Left renal pelvis (tissue), 4 donors: ENCODE measurements around the gene VDR. TPM values are rescaled to one million over a fixed set of nuclear protein-coding genes. Genes with fewer than 3 reads are reported as not detected.

Source experiments
- DNase-seq, 4 donors: peaks; one replicate each; pipeline ENCODE4 v3.0.0-alpha.2; 2013; ENCODE audit warnings: low read depth in 4 of 4, low spot score in 3 of 4
- polyA plus RNA-seq, 4 donors: library from polyadenylated mRNA; unstranded; fragments of 120-200 nt; gene quantifications; one replicate each; pipeline ENCODE4 v1.2.1, GENCODE V29; 2013; ENCODE audit not compliant: insufficient read length in 4 of 4

The VDR gene
- polyA plus RNA-seq, 4 donors, result 0.35 to 5.4 (median 3.6) TPM

DNA sequence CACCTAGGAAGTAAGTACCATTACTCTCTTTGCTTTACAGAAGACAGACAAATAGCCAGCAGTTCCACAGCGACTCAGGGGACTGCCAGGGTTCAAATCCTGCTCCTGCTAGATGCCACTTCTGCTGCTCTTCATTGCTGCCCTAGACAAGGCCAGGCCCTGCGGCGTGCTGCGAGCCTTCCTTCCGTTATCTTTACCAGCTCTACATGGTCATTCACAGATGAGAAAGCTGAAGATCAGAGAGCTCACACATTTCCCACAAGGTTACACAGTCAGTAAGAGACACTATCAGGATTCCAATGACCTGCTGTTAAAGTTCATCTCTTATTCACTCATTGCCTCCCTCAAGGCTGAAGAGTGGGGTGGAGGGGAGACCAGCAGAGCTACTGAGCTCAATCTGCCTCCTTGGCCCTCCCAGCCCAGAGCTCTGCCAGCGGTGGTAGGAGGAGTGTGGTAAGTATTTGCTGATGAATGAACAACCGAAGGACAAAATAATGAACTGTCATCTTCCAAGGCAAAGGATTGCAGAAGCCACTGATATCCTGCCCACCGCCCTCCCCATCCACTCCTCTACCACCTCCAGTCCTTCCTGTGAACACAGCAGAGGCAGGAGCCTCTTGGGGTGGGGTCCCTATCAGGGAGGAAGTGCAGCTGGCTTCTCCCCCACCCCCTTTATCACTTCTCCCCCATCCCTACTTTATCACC lies 70.4 kb downstream of the VDR start:
- no peak for DNase-seq

DNA sequence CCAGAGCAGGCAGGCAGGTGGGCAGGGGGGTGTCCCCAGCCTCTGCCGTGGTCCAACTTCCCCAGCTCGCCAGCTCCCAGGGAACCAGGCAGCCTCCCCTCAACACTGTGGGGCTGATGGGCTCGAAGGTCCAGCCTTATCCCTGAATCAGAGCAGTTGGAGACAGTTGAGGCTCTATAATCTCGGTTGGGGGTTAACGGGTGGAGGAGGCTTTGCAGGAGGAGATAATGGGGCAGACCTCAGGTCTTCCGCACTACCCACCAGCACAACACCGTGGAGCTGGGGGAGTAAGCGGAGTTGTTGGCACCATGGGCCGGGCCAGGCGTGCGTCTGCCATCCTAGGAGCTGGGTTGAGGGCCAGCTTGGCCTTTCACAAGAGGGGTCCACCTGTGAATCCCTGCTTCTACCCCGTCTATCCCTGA lies 71.2 kb downstream of the VDR start:
- no peak for DNase-seq

DNA sequence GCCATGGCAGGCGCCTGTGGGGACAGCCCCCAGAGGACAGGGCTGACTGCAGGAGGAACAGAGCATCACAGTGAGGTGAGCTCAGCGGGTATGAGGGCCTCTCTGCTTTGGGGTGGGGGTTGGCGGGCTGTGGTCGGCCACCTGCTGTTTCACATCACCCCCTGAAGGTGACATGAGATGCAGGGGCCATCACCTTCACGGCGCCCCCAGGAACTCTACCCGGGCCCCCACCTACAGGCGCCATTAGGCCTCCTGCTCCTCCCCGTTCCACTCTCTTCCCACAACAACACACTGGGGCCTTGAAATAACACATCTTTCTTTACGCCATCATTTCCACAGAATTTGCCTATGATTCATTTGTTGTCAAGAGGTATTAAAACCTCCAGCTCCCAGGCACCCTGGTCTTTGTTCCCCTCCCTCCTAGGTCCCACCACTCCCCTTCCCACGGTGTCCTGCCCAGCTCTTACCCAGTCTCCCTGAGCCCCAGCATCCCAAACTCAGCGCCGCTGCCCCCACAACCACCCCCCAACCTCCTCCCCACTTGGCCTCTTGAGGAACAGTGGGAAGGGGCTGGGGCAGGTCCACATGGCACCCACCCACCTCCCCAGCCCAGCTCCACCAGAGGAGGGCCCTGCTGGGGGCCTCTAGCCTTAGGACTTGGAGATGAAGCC lies 72.4 kb downstream of the VDR start:
- no peak for DNase-seq

DNA sequence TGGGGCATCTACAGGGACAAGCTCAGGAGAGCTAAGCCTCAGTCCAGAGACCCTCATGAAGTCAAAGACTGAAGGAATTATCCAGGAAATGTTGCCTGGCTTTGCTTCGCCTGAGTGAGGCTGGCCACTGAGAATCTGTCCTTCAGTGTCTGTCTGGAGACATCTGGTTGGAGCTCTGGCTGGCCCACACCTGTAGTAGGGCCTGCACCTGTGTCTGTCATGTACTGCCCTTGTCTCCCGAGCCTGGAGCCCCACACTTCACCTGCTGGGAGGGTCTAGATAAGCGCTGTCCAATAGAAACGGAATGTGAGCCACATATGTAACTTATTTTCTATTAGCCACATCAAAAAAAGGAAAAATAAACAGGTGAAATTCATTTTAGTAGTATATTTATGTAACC lies 75.2 kb downstream of the VDR start:
- DNase-seq, result no peak

DNA sequence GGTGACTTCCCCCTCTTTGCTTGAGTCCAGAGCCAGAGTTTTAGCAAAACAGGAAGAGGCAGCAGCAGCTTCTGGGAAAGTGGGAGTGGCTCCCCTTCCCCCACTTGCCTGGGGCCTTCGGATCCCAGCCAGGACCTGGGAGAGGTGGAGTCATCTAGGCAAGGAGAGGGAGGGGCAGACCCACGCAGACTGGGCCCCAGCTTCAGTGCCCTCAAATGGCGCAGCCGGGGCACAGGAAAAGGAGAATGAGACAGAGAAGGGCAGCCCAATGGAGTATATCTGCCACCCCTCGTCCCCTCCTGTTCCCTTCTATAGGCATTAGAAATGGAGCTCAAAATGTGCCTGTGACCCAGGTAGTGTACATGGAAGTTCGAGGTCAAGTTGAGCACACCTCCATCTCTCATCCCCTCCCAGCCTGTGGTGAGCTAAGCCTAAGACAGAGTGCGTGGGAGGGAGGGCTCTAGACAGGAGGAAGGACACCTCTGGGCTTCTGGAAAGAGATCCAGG lies 75.8 kb downstream of the VDR start:
- DNase-seq, result no peak

DNA sequence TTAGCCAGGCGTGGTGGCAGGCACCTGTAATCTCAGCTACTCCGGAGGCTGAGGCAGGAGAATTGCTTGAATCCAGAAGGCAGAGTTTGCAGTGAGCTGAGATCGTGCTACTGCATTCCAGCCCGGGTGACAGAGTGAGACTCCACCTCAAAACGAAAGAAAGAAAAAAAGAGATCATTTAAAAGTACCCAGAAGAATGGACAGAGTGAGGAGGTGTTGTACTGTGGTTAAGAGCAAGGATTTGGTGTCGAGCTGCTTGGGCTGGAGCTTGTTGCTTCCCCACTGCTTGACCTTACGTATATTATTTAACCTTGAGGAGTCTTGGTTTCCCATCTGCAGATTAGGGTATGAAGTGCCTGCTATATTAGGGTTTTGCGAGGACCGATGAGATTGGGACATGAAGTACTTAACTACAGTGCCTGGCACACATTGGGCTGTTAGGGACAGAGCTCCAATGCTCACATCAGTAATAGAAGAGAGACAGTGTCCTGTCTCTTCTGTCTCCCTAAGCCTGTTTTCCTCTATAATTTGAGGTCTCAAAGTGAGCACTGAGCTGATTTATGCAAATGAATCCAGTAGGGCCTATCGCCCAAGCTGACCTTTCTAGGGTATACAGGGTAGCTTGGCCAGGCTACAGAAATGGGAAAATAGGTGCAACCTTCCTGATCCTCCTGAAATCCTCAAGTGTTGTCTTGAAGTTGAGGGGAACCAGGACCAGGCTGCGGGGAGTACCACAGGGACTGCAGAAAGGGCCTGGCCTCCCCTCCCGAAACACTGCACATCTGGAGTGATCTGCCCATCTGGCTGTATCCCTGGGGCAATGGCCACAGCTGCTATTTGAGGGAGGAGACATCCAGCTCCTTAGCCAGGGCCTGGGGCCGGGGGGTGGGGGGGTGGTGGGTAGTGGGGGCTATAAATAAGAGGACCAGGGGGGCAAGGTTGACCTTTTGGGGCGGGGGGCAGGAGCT lies 76.5 kb downstream of the VDR start:
- no peak for DNase-seq

DNA sequence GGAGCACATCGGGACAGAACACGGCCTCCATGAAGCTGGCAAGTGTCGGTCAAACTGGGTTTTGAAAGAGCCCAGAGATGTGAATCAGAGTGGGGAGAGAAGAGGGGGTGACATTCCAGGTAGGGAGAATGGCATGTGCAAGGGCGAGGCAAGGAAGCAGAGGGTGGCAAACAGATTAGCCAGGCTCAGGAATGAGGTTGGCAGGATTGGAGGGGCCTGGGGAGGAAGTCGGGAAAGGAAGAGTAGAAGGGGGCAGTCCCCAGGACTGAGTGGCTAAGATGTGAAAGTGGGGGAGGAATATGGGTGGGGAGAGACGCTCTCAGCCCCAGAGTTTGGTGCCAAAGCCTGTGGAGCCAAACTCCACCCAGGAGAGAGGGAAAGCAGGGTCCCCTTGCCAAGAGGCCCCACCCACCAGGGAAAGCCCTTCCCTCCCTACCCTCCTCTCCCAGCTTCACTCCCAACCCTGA lies 79.6 kb downstream of the VDR start:
- no peak for DNase-seq

DNA sequence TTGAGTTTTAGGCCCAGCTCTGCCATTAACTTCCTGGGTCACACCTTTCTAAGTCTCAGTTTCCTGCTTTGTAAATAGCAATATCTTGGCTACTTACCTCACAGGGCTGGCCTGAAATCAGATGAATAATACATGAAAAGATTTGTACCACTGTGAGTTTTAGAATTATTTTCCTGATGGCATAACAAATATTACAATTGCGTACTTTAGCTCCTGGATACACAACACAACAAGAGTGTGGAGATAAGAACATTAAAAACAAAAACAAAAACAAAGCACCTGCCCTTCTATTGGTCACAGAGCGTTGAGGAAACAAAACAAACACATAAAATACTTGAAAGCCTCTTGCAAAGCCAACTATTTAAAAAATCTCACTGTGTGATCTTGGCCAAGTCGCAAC lies 80.2 kb downstream of the VDR start:
- no peak for DNase-seq

DNA sequence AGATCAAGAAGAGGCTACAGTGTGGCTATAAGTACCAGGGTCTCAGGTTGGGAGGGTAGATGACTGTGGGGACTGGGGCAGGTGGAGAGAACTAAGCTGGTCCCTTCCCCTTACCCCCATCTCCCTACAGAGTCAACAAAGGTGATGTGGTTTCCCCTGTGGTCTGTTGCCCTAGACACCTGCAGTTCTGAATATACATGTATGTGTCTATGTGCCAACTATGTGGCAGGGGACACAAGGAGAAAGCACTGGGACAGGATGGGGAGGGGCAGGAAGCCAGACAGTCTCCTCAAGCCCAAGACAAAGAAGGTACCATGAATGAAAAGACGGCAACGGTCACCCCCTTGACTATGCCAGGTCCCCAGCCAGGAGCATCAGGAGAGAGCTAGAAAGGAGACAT lies 80.6 kb downstream of the VDR start:
- DNase-seq, result no peak

DNA sequence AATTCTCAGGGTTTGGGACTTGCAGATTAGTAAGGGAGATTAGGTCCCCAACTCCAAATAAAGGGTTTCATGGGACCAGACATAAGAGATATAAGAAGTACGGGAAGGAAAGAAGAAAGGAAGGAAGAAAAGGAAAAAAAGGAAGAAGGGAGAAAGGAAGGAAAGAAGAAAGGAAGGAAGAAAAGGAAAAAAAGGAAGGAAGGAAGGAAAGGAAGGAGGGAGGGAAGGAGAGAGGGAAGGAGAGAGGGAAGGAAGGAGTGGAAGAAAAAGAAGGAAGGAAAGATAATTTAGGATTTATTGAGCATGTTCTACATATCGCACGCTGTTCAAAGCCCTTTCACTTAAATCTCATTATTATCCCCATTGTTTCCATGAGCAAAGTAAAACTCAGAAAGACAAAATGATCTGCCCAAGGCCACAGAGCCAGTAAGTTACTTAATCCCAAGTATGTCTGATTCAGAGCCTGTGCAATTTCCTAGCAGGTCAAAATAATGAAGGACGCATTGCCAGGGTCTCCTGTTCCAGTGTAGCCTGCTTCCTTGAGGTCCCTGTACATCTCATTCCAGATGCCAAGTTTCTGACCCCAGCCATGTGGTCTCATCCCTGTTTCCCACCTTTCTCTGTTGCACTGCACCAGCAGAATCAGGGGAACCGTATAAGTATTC lies 81.2 kb downstream of the VDR start:
- DNase-seq, result no peak

DNA sequence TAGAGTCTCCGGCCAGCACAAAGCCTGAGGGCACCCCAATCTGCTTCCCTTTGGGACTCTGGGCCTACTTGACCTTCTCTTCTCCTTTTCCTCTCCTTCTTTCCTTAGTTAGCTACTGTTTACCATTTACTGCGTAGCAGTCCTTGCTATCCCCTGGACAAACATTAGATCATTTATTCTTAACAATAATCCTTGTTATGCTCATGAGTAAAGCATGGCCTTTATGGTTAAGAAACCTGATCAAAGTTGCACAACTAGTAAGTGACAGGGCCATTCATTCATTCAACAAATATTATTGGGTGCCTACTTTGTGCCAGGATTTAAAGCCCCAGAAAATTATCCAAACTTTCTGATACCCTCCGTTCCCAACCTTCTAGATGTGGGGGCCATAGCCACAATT lies 81.9 kb downstream of the VDR start:
- DNase-seq, result no peak

DNA sequence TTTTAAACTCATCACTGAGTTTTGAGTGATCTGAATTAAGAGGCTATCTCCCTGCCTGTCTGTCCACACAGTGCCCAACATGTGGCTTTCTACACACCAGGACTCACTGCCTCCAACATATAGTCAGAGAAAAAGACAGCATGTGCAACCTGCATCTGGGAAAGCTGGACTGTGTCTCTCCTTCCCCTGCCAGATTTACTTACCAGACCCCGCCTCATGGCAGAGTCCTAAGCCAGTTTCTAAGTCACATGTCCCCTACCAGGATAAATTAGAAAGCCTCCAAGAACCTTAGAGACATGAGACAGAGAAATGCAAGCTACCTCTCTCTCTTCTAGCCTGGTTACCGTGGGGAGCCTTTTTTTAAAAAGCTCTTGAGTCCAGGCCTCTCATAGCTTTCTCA lies 82.4 kb downstream of the VDR start:
- no peak for DNase-seq

DNA sequence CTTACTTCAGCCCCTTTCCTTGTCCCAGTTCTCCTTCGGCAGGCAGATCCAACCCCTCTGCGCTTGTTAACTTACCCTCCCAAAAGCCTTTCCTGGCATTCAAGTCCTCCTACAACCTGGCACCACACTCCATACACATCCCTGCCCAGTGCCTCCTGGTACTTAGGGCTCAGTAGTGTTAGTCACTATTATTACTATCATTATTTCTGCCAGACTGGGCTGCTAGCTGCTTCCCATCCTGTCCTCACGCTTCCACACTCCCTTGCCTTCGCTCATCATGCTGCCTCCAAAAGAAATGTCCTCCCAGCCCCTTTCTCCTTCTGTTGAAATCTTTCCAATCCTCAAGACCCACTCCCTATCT lies 83.5 kb downstream of the VDR start:
- no peak for DNase-seq

DNA sequence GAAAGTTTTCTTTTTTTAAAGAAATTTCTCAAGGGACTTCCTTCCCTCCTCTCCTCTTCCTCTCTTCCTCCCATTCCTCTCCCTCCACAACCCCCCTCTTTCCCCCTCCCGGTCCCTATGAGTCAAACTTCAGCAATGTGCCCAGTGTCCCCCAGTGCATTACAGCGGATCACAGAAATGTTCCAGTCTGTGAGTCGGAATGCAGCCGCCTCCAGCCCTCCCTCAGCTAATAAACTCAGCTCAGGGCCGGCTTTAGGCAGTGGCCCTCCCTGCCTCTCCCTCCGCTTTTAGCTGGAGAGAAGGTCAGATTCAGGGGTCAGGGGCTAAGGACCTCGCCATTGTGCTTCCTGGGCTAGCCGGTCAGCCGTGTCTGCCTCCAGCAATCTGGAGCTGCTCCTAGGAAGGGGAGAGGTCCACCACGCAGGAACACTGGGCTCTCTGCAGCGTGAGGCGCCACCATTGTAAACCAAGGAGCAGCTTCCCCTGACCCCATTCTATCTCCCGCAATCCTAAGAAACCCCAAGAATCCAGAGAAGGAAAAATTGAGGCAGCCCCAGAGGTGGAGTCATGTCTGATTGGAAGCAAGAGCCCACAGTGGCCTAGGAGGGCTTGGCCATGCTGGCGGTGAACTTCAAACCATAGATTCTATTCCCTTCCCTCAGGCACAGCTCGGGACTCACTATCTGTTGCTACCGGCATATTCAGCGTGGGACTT lies 84.0 kb downstream of the VDR start:
- peak; percentile 72 to 89 (median 80) for DNase-seq

DNA sequence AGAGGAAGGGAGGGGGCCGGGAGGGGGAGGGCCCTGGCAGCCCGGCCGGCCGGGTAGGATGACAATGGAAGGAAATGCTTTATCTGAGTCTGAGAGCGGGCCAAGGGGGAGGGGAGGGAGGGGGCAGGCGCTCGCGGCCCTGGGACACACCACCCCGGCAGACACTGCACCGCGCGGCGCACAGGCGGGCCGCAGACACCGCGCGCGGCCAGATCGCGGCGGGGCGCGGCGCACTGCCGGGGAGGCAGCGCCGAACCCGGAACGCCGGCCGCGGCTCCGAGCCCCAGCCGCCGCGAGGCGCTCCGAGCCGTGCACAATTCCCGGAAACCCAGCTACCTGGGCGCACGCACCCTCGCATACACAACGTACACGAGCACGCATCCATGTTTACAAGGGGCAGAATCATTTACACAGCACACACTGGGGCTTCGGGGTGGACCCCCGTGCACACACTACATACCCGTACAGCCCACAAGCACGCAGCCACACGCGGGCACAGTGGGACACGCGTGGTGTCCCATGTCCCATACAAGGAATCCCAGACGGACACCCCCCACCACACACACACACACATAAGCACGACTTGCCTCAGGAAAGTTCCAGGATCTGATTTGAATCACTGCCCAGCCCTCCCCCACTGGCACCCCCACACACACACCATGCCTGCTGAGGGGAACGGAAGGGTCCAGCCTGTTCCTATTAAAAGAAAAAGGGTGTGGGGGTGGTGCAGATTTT lies 84.7 kb downstream of the VDR start, which contains the start of gene HDAC7:
TSS of gene HDAC7 (minus strand) at position 8 of the 735 bp plus-strand sequence. CDS start 118 bp downstream, outside the sequence.
- no peak for DNase-seq

DNA sequence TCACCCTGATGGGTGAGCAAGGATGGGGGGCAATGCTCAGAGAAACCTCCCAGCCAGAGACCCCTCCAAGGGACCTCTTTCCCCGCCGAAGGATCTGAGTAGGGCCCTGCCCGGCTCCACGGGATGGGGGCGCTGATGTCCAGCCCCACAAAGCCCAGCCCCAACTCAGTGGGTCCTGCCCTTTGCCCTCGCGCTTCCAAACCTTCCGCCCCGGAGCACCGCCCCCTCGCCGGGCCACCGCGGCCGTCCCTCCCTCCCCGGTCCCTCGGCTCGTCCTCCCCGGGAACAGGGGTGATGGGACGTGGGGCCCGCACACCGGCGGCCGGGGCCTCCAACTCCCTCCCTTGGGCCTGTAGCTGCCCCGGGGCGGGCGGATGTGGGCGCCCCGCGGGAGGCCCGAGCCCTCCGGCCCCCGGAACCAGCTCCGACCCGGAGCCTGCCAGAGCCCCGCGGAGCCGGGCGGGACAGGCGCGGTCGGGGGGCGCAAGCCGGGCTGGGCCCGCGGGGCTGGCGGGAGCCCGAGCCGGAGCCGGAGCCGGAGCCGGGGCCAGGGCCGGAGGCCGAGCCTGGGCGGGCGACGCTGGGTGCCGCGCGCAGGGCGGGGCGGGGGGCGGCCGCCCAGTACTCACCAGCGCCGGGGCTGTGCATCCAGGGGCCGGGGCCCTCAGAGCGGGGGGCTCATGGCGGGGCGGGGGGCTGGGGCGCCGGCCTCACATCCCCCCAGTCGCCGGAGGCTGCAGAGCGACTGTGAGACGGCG lies 85.5 kb downstream of the VDR start:
- no peak for DNase-seq

DNA sequence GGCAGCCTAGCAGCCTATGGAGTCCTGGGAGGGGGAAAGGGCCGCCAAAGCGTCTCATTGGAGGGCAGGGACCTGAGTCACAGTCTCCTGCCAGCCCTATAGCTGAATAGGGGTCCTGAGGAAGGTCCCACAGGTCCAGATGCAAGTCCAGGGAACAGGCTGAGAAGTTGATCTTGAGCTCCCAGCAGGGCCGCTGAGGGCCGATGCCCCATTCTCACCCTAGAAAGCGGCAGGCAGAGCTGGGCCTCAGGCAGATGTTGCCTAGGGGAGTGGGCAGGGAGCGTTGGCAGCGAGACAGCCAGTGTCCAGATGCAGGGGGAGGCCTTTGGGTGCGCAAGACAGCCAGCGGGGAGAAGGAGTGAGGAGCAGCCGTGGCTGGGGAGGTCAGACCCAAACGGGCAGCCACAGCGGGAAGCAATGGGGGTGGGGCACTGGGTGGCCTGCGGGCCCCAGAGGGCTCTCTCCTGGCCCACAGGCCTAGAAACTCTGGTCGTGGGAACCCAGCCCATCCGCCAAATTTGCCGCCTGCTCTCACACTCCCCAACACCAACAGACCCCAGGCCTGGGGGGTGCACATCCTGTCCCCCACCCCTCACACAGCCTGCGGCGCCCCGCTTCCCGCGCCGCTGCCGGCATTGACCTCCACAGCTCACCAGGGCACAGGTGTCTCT lies 86.2 kb downstream of the VDR start:
- no peak for DNase-seq

DNA sequence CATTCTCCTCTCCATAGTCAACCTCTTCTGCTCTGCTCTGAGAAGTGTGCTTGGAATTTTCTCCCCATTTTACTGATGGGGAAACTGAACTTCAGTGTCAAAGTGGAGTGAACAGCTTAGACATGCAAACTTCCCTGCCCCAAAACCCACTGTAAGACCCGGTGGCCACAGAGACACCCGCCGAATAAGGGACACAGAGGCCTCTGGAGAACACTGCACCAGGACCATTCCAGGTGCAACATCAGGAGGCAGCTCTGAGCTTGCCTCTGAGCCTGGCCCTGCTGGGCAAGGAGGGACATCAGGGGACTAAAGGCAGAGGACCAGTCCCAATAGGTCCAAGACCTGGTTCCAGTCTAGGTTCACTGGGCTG lies 86.8 kb downstream of the VDR start:
- no peak for DNase-seq
